K562 (cell line): ENCODE data around the gene BANP. TPM values are rescaled to one million over a fixed set of nuclear protein-coding genes. Genes with fewer than 3 reads are reported as not detected.

Source experiments
- ATAC-seq: fragments of 200-7000 bp; cut with Tn5 transposase; 3 replicates; pipeline ENCODE4 v1.9.1; 2020; ENCODE audit warnings: moderate library complexity
- BruUV-seq: library from RNA; stranded (reverse); fragments of 400-500 nt; replicated peaks from 2 replicates; lab custom pipeline; 2021; lab: Mats Ljungman, UMichigan
- CTCF ChIA-PET: fragments of 300-600 bp; formaldehyde crosslinking; extraction: SDS; loops from one replicate; lab custom pipeline; 2021; ENCODE audit warnings: low intra/inter-chr PET ratio; lab: Yijun Ruan, JAX
- POLR2A ChIA-PET: fragments of 300-600, 350-650 bp; sonication (Branson Sonifier 250); formaldehyde crosslinking; extraction: SDS; loops from one replicate; lab custom pipeline; 2021; ENCODE audit warnings: antibody characterized with exemption, inconsistent platforms; lab: Yijun Ruan, JAX
- DNase-seq, 4 experiments: peaks; one replicate each; pipeline versions ENCODE4 v3.0.0 to v3.0.0-alpha.2; 2011 to 2018; ENCODE audit warnings: low spot score in 3 of 4, mixed read lengths in 3 of 4; ENCODE audit errors: extremely low read depth in 1 of 4
- FAIRE-seq: peaks from 2 replicates; lab custom pipeline; 2011; peaks lifted over from hg19 to GRCh38; lab: Jason Lieb, UNC
- H2AFZ ChIP-seq: 2 replicates; pipeline ENCODE4 v1.6.0; 2011; ENCODE audit warnings: low read depth, low read length, control low read depth, inconsistent platforms
- H3K27ac ChIP-seq: fragments of 200-600 bp; 3 replicates; pipeline ENCODE4 v1.8.0; 2011; ENCODE audit warnings: low read depth, mild to moderate bottlenecking, control low read depth, inconsistent platforms, low read length, moderate library complexity, mixed read lengths; ENCODE audit errors: extremely low read depth
- H3K27me3 ChIP-seq, 2 experiments: fragments of 300-600 bp in 1 of 2; 2 replicates in 1 of 2; 3 replicates in 1 of 2; pipeline versions ENCODE4 v1.6.0 to v1.8.0; 2011; ENCODE audit warnings: inconsistent platforms in 2 of 2, low read length in 2 of 2, mild to moderate bottlenecking in 1 of 2, mixed read lengths in 1 of 2, moderate library complexity in 1 of 2; ENCODE audit not compliant: control insufficient read depth in 2 of 2, insufficient read depth in 2 of 2
- H3K36me3 ChIP-seq: fragments of 300-600 bp; 3 replicates; pipeline ENCODE4 v1.8.0; 2011; ENCODE audit warnings: mild to moderate bottlenecking, low read length, inconsistent platforms; ENCODE audit not compliant: control insufficient read depth, insufficient read depth
- H3K4me1 ChIP-seq, 2 experiments: fragments of 200-600 bp in 1 of 2; replicated peaks in 1 of 2; 2 replicates in 1 of 2; 3 replicates in 1 of 2; pipeline versions ENCODE4 v1.5.1 to v1.8.0; 2011; ENCODE audit warnings: inconsistent platforms in 2 of 2, low read length in 2 of 2, mild to moderate bottlenecking in 1 of 2, mixed read lengths in 1 of 2, moderate library complexity in 1 of 2; ENCODE audit not compliant: control insufficient read depth in 2 of 2, insufficient read depth in 2 of 2
- H3K4me2 ChIP-seq: 2 replicates; pipeline ENCODE4 v1.6.1; 2011; ENCODE audit warnings: low read length, control low read depth, inconsistent platforms, mixed read lengths; ENCODE audit not compliant: insufficient read depth
- H3K4me3 ChIP-seq: fragments of 200-600 bp; sonication (generic), shearing (Covaris generic); 2 replicates; pipeline ENCODE4 v1.5.1; 2016; ENCODE audit warnings: control low read depth, inconsistent platforms
- H3K79me2 ChIP-seq: fragments of 200-600 bp; 3 replicates; pipeline ENCODE4 v1.8.0; 2011; ENCODE audit warnings: low read length, inconsistent platforms; ENCODE audit not compliant: control insufficient read depth, insufficient read depth
- H3K9ac ChIP-seq, 2 experiments: 2 replicates each; pipeline versions ENCODE4 v1.6.0 to v1.6.1; 2011; ENCODE audit warnings: low read depth in 2 of 2, low read length in 2 of 2, control low read depth in 1 of 2, inconsistent platforms in 1 of 2, mild to moderate bottlenecking in 1 of 2, mixed read lengths in 1 of 2; ENCODE audit not compliant: insufficient read depth in 1 of 2
- H3K9me1 ChIP-seq: one replicate; pipeline ENCODE4 v1.6.0; 2011; ENCODE audit warnings: inconsistent platforms, mild to moderate bottlenecking, low read length, moderate library complexity; ENCODE audit not compliant: control insufficient read depth, insufficient read depth
- H3K9me3 ChIP-seq: replicated peaks from 2 replicates; pipeline ENCODE4 v1.5.1; 2011; ENCODE audit warnings: low read depth, low read length, inconsistent platforms; ENCODE audit not compliant: control insufficient read depth, insufficient read depth
- H4K20me1 ChIP-seq: replicated peaks from 2 replicates; pipeline ENCODE4 v1.6.1; 2011; ENCODE audit warnings: low read length, inconsistent platforms, mixed read lengths; ENCODE audit not compliant: control insufficient read depth, insufficient read depth
- NFYB ChIP-seq: IDR thresholded peaks from 2 replicates; pipeline ENCODE4 v1.6.1; 2011; ENCODE audit warnings: mild to moderate bottlenecking, moderate library complexity; ENCODE audit not compliant: insufficient read length; ENCODE audit errors: extremely low read depth
- SP2 ChIP-seq: IDR thresholded peaks from 2 replicates; pipeline ENCODE4 v1.6.1; 2011; ENCODE audit warnings: mild to moderate bottlenecking, low read depth, low read length, moderate library complexity; ENCODE audit not compliant: poor library complexity, severe bottlenecking; ENCODE audit errors: extremely low read depth
- TCF15 ChIP-seq: fragments of 250-450 bp; sonication (Bioruptor Pico); IDR thresholded peaks from 2 replicates; pipeline ENCODE4 v1.8.0; 2022; ENCODE audit warnings: moderate library complexity, mild to moderate bottlenecking, inconsistent platforms
- ZNF134 ChIP-seq: fragments of 250-450 bp; sonication (Bioruptor Pico); conservative IDR thresholded peaks from 2 replicates; pipeline ENCODE4 v1.4.0; 2020
- ZNF592 ChIP-seq: fragments of 450-650 bp; IDR thresholded peaks from 2 replicates; pipeline ENCODE4 v1.6.1; 2017; ENCODE audit warnings: antibody characterized with exemption, mild to moderate bottlenecking
- ZNF75A ChIP-seq: fragments of 450-650 bp; formaldehyde crosslinking; IDR thresholded peaks from 2 replicates; pipeline ENCODE4 v1.4.0; 2020; ENCODE audit warnings: mild to moderate bottlenecking
- WGBS: fragments of 100-300 bp; shearing (Covaris generic); methylation state at CpG from one replicate; pipeline ENCODE4 v1.1.6; 2016; ENCODE audit warnings: low coverage, mixed read lengths; ENCODE audit not compliant: insufficient coverage; ENCODE audit errors: missing lambda C conversion rate; 5-methylcytosine and 5-hydroxymethylcytosine counted together
- in situ Hi-C: fragments of 300-500 bp; cut with MboI; formaldehyde crosslinking; loops from 4 replicates; pipeline ENCODE4 v1.15.0; 2018; ENCODE audit warnings: inconsistent platforms, mixed read lengths
- intact Hi-C: fragments of 100-400 bp; cut with micrococcal nuclease; formaldehyde crosslinking; loops from 2 replicates; pipeline ENCODE4 v1.14.2; 2022
- polyA plus RNA-seq, 8 experiments: library from polyadenylated mRNA; depleted of rRNA in 4 of 8; stranded (reverse) in 5 of 8; unstranded in 3 of 8; fragments of >200 nt; fragmentation: Nextera tagmentation in 2 of 8; fragmentation: Illumina TruSeq in 1 of 8; extraction: Ambion mirVana in 2 of 8; extraction: Trizol in 1 of 8; gene quantifications; 2 replicates each; pipeline versions ENCODE4 v1.2.1 to v1.2.3, GENCODE V29; 2011 to 2014; ENCODE audit warnings: inconsistent platforms in 1 of 8, missing spikeins in 1 of 8
- total RNA-seq, 7 experiments: library from RNA; depleted of rRNA in 6 of 7; stranded (reverse); fragments of >200 nt in 6 of 7; fragmentation: Illumina TruSeq in 2 of 7; extraction: Trizol in 2 of 7; gene quantifications; 2 replicates each; pipeline versions ENCODE4 v1.2.1 to v1.2.3, GENCODE V29; 2011 to 2021; ENCODE audit warnings: low replicate concordance in 1 of 7
- TF ChIP-seq, protein P1 (sequence below): fragments of 450-650 bp; IDR thresholded peaks from 2 replicates; pipeline ENCODE4 v1.6.1; 2016
- TF ChIP-seq, protein P2 (sequence below): sonication (generic); formaldehyde crosslinking; IDR thresholded peaks from 2 replicates; pipeline ENCODE4 v1.5.0; 2020; ENCODE audit warnings: missing genetic modification reagents
- TF ChIP-seq, protein P3 (sequence below), 3 experiments: fragments of 200-800 bp in 1 of 3; sonication (Bioruptor generic) in 1 of 3; sonication (generic) in 1 of 3; formaldehyde crosslinking in 1 of 3; IDR thresholded peaks; 2 replicates each; pipeline versions ENCODE4 v1.6.1 to v1.8.0; 2016 to 2022; ENCODE audit warnings: mild to moderate bottlenecking in 2 of 3, missing compliant biosample characterization in 2 of 3, missing genetic modification characterization in 2 of 3, missing genetic modification reagents in 1 of 3

The BANP gene
- total and polyA plus RNA-seq, 9 of the 15 experiments (the other 6 are each of a cell fraction or from before 2014, with no cell fraction given) = 4.6 to 22.1 (median 15.6) TPM

DNA sequence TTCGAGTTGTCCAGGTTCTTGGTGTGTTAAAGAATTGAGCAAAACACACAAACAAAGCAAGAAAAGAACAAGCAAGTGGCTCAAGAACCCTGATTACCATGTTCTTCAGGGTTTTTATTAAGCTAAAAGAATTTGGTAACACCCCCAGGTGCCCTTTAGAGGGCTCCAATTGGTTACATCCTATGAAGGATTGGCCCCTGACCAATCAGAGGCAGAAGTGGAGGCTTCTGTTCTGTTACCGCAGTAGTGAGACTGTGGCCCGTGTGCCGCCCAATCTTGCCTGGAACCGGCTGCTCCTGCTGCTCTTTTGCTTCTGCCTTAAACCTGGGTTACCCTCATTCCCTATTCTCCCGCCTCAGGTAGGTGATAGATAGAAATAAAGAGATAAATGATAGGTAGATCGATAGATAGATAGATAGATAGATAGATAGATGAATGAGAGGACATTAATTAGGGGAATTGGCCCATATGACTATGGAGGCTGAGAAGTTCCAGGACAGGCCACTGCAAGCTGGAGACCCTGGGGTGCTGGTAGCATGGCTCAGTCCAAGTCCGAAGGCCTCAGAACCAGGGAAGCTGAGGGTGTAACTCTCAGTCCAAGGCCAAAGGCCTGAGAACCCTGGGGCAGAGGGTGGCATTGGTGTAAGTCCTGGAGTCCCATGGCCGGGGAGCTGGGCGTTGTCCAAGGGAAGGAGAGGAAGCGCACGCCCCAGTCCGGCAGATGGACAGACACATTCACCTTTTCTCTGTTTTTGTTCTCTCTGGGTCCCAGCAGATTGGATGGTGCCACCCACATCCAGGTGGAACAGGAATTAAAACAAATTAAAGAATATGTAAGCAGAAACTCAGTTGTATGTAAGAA, 11.4 kb upstream of the BANP start (continued):
- TF ChIP-seq SP2 = peak; percentile 35
- no peak for TF ChIP-seq TCF15 (CRISPR knock-in tag)
- TF ChIP-seq, protein P1, sequence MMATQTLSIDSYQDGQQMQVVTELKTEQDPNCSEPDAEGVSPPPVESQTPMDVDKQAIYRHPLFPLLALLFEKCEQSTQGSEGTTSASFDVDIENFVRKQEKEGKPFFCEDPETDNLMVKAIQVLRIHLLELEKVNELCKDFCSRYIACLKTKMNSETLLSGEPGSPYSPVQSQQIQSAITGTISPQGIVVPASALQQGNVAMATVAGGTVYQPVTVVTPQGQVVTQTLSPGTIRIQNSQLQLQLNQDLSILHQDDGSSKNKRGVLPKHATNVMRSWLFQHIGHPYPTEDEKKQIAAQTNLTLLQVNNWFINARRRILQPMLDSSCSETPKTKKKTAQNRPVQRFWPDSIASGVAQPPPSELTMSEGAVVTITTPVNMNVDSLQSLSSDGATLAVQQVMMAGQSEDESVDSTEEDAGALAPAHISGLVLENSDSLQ = peak; percentile 94
- peak; percentile 75 for TF ChIP-seq NFYB
- no peak for TF ChIP-seq ZNF75A (CRISPR knock-in tag)

DNA sequence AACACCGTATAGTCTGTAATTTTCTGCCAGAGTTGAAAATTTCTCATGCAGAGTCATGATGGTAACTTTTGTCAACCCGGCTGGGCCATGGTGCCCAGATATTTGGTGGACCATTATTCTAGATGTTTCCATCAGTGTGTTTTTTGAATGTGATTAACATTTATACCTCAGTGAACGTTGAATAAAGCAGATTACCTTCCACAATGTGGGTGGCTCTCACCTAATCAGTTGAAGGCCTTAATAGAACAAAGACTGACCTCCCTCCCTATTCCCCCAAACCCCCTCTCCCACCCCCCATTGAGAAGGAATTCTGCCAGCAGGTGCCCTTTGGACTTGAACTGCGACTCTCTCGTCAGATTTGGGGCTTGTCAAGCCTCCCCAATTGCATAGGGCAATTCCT, 8.6 kb upstream of the BANP start:
- ChIA-PET CTCF (no interaction called here), POLR2A (no interaction called here)
- no peaks in the 10 kb centered on the region for H3K9me3 ChIP-seq
- no peak for DNase-seq
- no peaks in the 10 kb centered on the region for H3K36me3 ChIP-seq
- peaks cover 0 to 5% of the 10 kb centered on the region in 2 experiments; a peak in 1 of 5 replicates for H3K27me3 ChIP-seq
- no TSS peak for BruUV-seq
- H3K9me1 ChIP-seq = no peaks in the 10 kb centered on the region
- FAIRE-seq = no peak
- H3K4me1 ChIP-seq = peaks cover 3 to 8% of the 10 kb centered on the region in 2 experiments; a peak in 4 of 5 replicates
- TF ChIP-seq, protein P2, sequence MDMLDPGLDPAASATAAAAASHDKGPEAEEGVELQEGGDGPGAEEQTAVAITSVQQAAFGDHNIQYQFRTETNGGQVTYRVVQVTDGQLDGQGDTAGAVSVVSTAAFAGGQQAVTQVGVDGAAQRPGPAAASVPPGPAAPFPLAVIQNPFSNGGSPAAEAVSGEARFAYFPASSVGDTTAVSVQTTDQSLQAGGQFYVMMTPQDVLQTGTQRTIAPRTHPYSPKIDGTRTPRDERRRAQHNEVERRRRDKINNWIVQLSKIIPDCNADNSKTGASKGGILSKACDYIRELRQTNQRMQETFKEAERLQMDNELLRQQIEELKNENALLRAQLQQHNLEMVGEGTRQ (CRISPR knock-in tag) = no peak
- TF ChIP-seq, protein P3, sequence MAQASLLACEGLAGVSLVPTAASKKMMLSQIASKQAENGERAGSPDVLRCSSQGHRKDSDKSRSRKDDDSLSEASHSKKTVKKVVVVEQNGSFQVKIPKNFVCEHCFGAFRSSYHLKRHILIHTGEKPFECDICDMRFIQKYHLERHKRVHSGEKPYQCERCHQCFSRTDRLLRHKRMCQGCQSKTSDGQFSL (CRISPR knock-in tag; IDR thresholded peaks at IDR 0.05) = no peak
- TF ChIP-seq, protein P3 (tag; IDR thresholded peaks at IDR 0.05) = no peak
- peak; percentile 81 for TF ChIP-seq ZNF134 (CRISPR knock-in tag)
- no peak for TF ChIP-seq ZNF592
- no peak for ATAC-seq
- H3K79me2 ChIP-seq = no peaks in the 10 kb centered on the region
- H3K27ac ChIP-seq = no peak overlapping the region
- in situ Hi-C loops (no loop called here), intact Hi-C loops (no loop called here)
- H3K9ac ChIP-seq = no peak overlapping the region
- 24% methylated on average over 5 of the region's 5 CpGs for WGBS
- H2AFZ ChIP-seq = no peak overlapping the region
- no peak overlapping the region for H3K4me2 ChIP-seq
- H4K20me1 ChIP-seq = no peaks in the 10 kb centered on the region
- H3K4me3 ChIP-seq = no peak overlapping the region
